ENCODE data around the gene PANK4. TPM values are rescaled to one million over a fixed set of nuclear protein-coding genes. Genes with fewer than 3 reads are reported as not detected.

The PANK4 gene
- total and polyA plus RNA-seq, 2 of the 8 experiments (the other 6 are each of a cell fraction or from before 2014, with no cell fraction given) = 20.1 to 29.7 TPM

DNA sequence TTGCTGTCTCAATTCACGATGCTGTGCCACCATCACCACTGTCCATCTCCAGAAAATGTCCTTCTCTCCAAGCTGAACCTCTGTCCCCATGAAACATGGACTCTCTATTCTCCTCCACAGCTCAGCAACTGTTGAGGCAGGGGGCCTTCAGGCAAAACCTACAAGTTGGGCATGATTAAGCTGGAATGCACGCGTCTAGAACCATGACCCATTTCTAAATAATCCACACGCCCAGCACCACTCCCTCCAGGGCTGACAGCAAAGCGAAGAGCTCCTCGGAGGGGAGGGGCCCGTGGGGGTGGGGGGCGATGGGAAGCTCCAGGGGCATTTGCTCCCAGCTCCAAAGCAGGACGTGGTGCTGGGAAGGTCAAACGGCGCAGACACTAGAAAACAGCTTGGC is 7.0 kb upstream of the PANK4 start:
- no peak overlapping the region for H4K8ac ChIP-seq (ENCODE audit: extremely low read depth, insufficient read depth, low read length)
- H3K4me1 ChIP-seq (replicated peaks in 1 of 4; ENCODE audit: control insufficient read depth in 3 of 4, insufficient read depth in 4 of 4, low read length in 3 of 4) = peaks cover 0 to 24% (median 15%) of the 10 kb centered on the region in 4 experiments; a peak in 6 of 7 replicates
- no peaks in the 10 kb centered on the region for H3K9me3 ChIP-seq (ENCODE audit: insufficient read depth in 2 of 2, low read depth in 1 of 2, low read length in 1 of 2)
- no peak overlapping the region for H3K4ac ChIP-seq (replicated peaks; ENCODE audit: insufficient read length, low read depth, low read length)
- ChIA-PET POLR2A (ENCODE audit: partially characterized antibody) (interaction anchor here (1.2 kb wide), 1 partner anchor 23 kb away, joined by 5 read pairs; no protein-coding TSS in a partner anchor), CTCF (ENCODE audit: partially characterized antibody) (interaction anchor here (1.3 to 3.7 kb wide), 5 partner anchors 11 to 56 kb away, joined by 3 to 16 read pairs (median 5); no protein-coding TSS in a partner anchor)
- no peaks in the 10 kb centered on the region for H3K36me3 ChIP-seq (ENCODE audit: control insufficient read depth in 2 of 4, insufficient read depth in 4 of 4, low read length in 3 of 4)
- no peak overlapping the region for H2BK20ac ChIP-seq (ENCODE audit: low read length)
- H4K5ac ChIP-seq (ENCODE audit: insufficient read length, low read depth, low read length) = no peak overlapping the region
- no peak overlapping the region for H4K91ac ChIP-seq (replicated peaks; ENCODE audit: insufficient read length, low read length)
- H2BK5ac ChIP-seq (ENCODE audit: low read depth, low read length) = no peak overlapping the region
- no peak for DNase-seq (ENCODE audit: low read depth in 1 of 2, low spot score in 2 of 2)
- no peaks in the 10 kb centered on the region for H3K79me2 ChIP-seq (ENCODE audit: control insufficient read depth in 1 of 2, insufficient read depth in 2 of 2, low read length in 2 of 2)
- peaks cover 17 to 84% (median 64%) of the 10 kb centered on the region in 4 experiments for H3K27me3 ChIP-seq (replicated peaks in 1 of 4; ENCODE audit: control insufficient read depth in 3 of 4, extremely low read depth in 1 of 4, insufficient read depth in 3 of 4, low read length in 3 of 4)
- H3K23ac ChIP-seq (ENCODE audit: insufficient read length) = no peak overlapping the region
- H4K20me1 ChIP-seq (replicated peaks in 1 of 2; ENCODE audit: control insufficient read depth in 1 of 2, insufficient read depth in 2 of 2, low read length in 2 of 2) = peaks cover 0 to 10% of the 10 kb centered on the region in 2 experiments
- 79% methylated on average over 11 of the region's 11 CpGs; no CpG with 5 or more reads in 1 of the 2 experiments for WGBS, 2 experiments (ENCODE audit: extremely low coverage in 1 of 2, insufficient coverage in 1 of 2, insufficient read length in 1 of 2, insufficient replicate concordance in 2 of 2, low coverage in 1 of 2, low lambda C conversion rate in 2 of 2, missing lambda C conversion rate in 1 of 2)
- H3K14ac ChIP-seq (ENCODE audit: insufficient read length) = no peak overlapping the region
- H2AFZ ChIP-seq (ENCODE audit: low read length) = no peak overlapping the region
- H3K27ac ChIP-seq (ENCODE audit: low read depth, low read length) = no peak overlapping the region
- no peak overlapping the region for H3K18ac ChIP-seq (ENCODE audit: extremely low read depth, low read length)
- peaks cover 4% of the 10 kb centered on the region; the same call in 1 of the 2 replicates for H3K23me2 ChIP-seq (ENCODE audit: low read depth, low read length)
- H2BK15ac ChIP-seq (ENCODE audit: low read length) = no peak overlapping the region
- no peak overlapping the region for H2AK5ac ChIP-seq (ENCODE audit: low read depth, low read length)
- no peak overlapping the region for H2BK120ac ChIP-seq (replicated peaks; ENCODE audit: low read depth, low read length)
- H3K4me2 ChIP-seq (ENCODE audit: insufficient read depth in 1 of 2, low read depth in 2 of 2, low read length in 2 of 2) = no peak overlapping the region
- H3K9ac ChIP-seq (replicated peaks in 1 of 4; ENCODE audit: extremely low read depth in 1 of 4, low read depth in 3 of 4, low read length in 3 of 4) = no peak overlapping the region
- H3K56ac ChIP-seq (replicated peaks; ENCODE audit: insufficient read length, low read depth, low read length) = no peak overlapping the region
- no peak for FAIRE-seq
- no peak overlapping the region for H3K4me3 ChIP-seq (ENCODE audit: extremely low read depth in 1 of 4, insufficient read depth in 2 of 4, low read depth in 3 of 4, low read length in 4 of 4)
- no peak overlapping the region for H2BK12ac ChIP-seq (ENCODE audit: low read depth, low read length)
- no peaks in the 10 kb centered on the region for H3K79me1 ChIP-seq (ENCODE audit: low read depth, low read length)
- TF ChIP-seq MAFK (IDR thresholded peaks at IDR 0.05; ENCODE audit: low read depth, low read length) = no peak
- no peak for TF ChIP-seq HDAC2 (IDR thresholded peaks at IDR 0.05; ENCODE audit: borderline replicate concordance in 1 of 2, low read depth in 2 of 2, low read length in 2 of 2)
- no peak for TF ChIP-seq EZH2 (IDR thresholded peaks at IDR 0.05; ENCODE audit: low read depth, low read length, severe bottlenecking)
- no peak for TF ChIP-seq BRCA1 (IDR thresholded peaks at IDR 0.05; ENCODE audit: low read depth, low read length)
- no peak for TF ChIP-seq TAF7 (optimal IDR thresholded peaks at IDR 0.05; ENCODE audit: borderline replicate concordance, low read depth, low read length)
- no peak for TF ChIP-seq CBX8 (IDR thresholded peaks at IDR 0.05; ENCODE audit: borderline replicate concordance, low read depth, low read length)
- no peak for TF ChIP-seq JUN (IDR thresholded peaks at IDR 0.05; ENCODE audit: low read depth, low read length)
- TF ChIP-seq CHD1 (IDR thresholded peaks at IDR 0.05; ENCODE audit: low read depth, low read length) = no peak
- TF ChIP-seq ZNF274 (IDR thresholded peaks at IDR 0.05; ENCODE audit: borderline replicate concordance, extremely low read depth, low read length) = no peak
- TF ChIP-seq GTF2F1 (IDR thresholded peaks at IDR 0.05; ENCODE audit: borderline replicate concordance, low read depth, low read length) = no peak
- TF ChIP-seq POU5F1 (IDR thresholded peaks at IDR 0.05; ENCODE audit: low read depth, low read length) = no peak
- TF ChIP-seq RAD21 (IDR thresholded peaks at IDR 0.05 in 1 of 2, conservative IDR thresholded peaks at IDR 0.05 in 1 of 2; ENCODE audit: low read depth in 2 of 2, low read length in 2 of 2) = no peak
- TF ChIP-seq TAF1 (IDR thresholded peaks at IDR 0.05; ENCODE audit: low read depth, low read length) = no peak
- TF ChIP-seq KDM5A (IDR thresholded peaks at IDR 0.05; ENCODE audit: low read length) = no peak

Measured in H1 (cell line).